Left lung (tissue), 10 donors: ENCODE results near the gene TBX3. TPM values are rescaled to one million over a fixed set of nuclear protein-coding genes. Genes with fewer than 3 reads are reported as not detected.

ENCODE experiments used
- ATAC-seq: fragments of 200-7000 bp; cut with Tn5 transposase; one replicate; pipeline ENCODE4 v1.9.1; 2020; ENCODE audit warnings: moderate library complexity
- DNase-seq, 4 donors: peaks; one replicate each; pipeline ENCODE4 v3.0.0-alpha.2; 2013 to 2020
- H3K27ac ChIP-seq, 2 donors: fragments of 200-600 bp; sonication (generic) in 1 of 2; one replicate each; pipeline versions ENCODE4 v1.5.0 to v1.8.0; 2020 to 2021
- H3K27me3 ChIP-seq, 2 donors: fragments of 200-600 bp; sonication (generic) in 1 of 2; one replicate each; pipeline versions ENCODE4 v1.5.0 to v1.8.0; 2020 to 2021
- H3K36me3 ChIP-seq, 2 donors: fragments of 200-600 bp; sonication (generic) in 1 of 2; one replicate each; pipeline versions ENCODE4 v1.5.0 to v1.8.0; 2020 to 2021
- H3K4me1 ChIP-seq, 2 donors: fragments of 200-600 bp; one replicate each; pipeline ENCODE4 v1.8.0; 2021
- H3K4me3 ChIP-seq, 2 donors: fragments of 200-600 bp; sonication (generic) in 1 of 2; one replicate each; pipeline versions ENCODE4 v1.5.0 to v1.8.0; 2020 to 2021; ENCODE audit warnings: mild to moderate bottlenecking in 1 of 2
- H3K9me3 ChIP-seq, 2 donors: fragments of 200-600 bp; sonication (generic) in 1 of 2; one replicate each; pipeline versions ENCODE4 v1.5.0 to v1.8.0; 2020 to 2021
- CTCF ChIP-seq, 2 donors: fragments of 200-600 bp; sonication (generic) in 1 of 2; IDR thresholded peaks; one replicate each; pipeline versions ENCODE4 v1.5.0 to v1.8.0; 2021; ENCODE audit warnings: antibody characterized with exemption in 2 of 2
- intact Hi-C, 2 donors: fragments of 100-400 bp; cut with DNase I; formaldehyde crosslinking; loops; one replicate each; pipeline versions ENCODE4 v1.11.2 to v1.14.2; 2022
- polyA plus RNA-seq, 6 donors: library from polyadenylated mRNA; unstranded; fragments of 120-200 nt; gene quantifications; one replicate each; pipeline ENCODE4 v1.2.1, GENCODE V29; 2013; ENCODE audit not compliant: insufficient read length in 6 of 6
- total RNA-seq, 2 donors: library from RNA; stranded (reverse); fragmentation: NEBNext Ultra II Directional; extraction: Animal tissue kit (Norgen Biotek cat#: 25700); gene quantifications; one replicate each; pipeline ENCODE4 v1.2.1, GENCODE V29; 2021
- donor health status: DM: no; HTN: yes; CAD: no.
- donor health status: DM: no; HTN: no; CAD: no.

Gene TBX3
- total and polyA plus RNA-seq, 8 donors, result 28.3 to 109 (median 104) TPM

DNA sequence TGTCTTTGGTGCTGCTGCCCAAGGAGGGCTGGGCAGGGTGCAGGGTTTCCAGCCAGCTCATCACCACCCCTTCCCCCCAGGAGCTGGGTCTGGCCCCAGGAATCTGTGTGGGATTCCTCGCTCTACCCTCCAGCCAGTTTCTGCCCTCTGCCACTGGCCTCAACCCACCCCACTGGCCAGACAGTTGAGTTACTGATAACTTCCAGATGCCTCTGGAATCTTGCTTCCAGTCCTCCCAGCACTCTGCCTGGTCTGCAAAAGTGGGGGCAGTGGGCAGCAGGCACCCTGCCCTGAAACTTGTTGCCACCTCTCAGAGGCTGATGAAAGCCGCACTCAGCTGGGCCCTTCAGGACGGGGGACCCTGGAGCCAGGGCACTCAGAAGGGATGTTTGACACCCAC lies 20.1 kb upstream of the TBX3 start:
- intact Hi-C loops, result no loop called here
- H3K27ac ChIP-seq, result no peak overlapping the region

GRCh38 chr12:114703060-114703493 lies 19.1 kb upstream of the TBX3 start:
- no peaks in the 10 kb centered on the region for H3K36me3 ChIP-seq
- H3K27me3 ChIP-seq, result peaks cover 20 to 65% of the 10 kb centered on the region in 2 donors
- H3K27ac ChIP-seq, result no peak overlapping the region
- H3K4me1 ChIP-seq, result no peaks in the 10 kb centered on the region
- H3K4me3 ChIP-seq, result no peak overlapping the region
- DNase-seq (no peak), ATAC-seq (no peak)
- intact Hi-C loops, result no loop called here
- no peaks in the 10 kb centered on the region for H3K9me3 ChIP-seq
- no peak for TF ChIP-seq CTCF (IDR thresholded peaks at IDR 0.05)

More for the DNA sequence above, 20.1 kb upstream of the TBX3 start:
- Histone ChIP-seq H3K4me3 (no peak overlapping the region), H3K9me3 (no peaks in the 10 kb centered on the region), H3K4me1 (no peaks in the 10 kb centered on the region), H3K27me3 (peaks cover 20 to 55% of the 10 kb centered on the region in 2 donors), H3K36me3 (no peaks in the 10 kb centered on the region)
- DNase-seq (no peak), ATAC-seq (no peak)
- no peak for TF ChIP-seq CTCF (IDR thresholded peaks at IDR 0.05)

DNA sequence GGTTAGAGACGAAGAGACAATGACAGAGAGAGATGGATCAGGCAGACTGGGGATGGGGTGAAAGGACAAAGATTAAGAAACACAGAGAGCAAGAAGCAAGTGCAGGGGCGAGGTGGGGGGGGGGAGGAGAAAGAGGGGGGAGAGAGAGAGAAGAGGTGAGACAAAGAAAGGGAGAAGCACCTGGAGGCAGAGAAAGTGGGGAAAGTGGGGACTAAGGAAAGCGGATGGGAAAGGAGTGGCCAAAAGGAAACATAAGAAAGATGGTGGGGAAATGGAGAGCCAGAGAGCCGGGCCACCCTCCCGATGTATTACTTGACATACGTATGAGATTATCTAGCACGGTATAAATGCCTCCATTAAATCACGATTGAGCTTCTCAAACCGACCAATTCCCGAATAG lies 18.5 kb upstream of the TBX3 start:
- TF ChIP-seq CTCF (IDR thresholded peaks at IDR 0.05), result no peak
- H3K27me3 ChIP-seq, result peaks cover 20 to 71% of the 10 kb centered on the region in 2 donors

DNA sequence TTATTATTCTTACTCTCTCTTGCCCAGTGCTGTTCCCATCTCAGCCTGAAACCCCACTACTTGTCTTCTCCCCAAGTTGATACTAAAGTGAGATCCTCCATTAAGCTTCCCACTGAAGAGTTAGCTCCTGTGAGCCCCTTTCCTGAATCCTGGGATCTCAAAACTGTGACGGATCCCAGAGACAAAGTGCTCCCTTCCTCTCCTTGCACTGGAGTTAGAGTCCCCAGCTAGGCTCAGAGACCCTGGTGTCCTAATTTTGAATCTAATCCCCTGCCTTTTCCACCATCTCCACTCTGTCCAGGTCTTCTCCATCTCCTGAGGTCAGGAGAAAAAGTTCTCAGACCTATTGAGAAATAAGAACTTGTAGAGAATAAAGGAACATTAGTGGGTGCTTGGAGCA lies 17.6 kb upstream of the TBX3 start:
- DNase-seq (no peak), ATAC-seq (no peak)
- Histone ChIP-seq H3K9me3 (no peaks in the 10 kb centered on the region), H3K4me3 (no peak overlapping the region), H3K36me3 (no peaks in the 10 kb centered on the region), H3K27ac (no peak overlapping the region), H3K27me3 (peaks cover 20 to 80% of the 10 kb centered on the region in 2 donors), H3K4me1 (no peaks in the 10 kb centered on the region)
- no peak for TF ChIP-seq CTCF (IDR thresholded peaks at IDR 0.05)
- intact Hi-C loops, result no loop called here

More for the DNA sequence above, 18.5 kb upstream of the TBX3 start:
- no peak overlapping the region for H3K4me3 ChIP-seq
- ATAC-seq (no peak), DNase-seq (no peak)
- no peaks in the 10 kb centered on the region for H3K36me3 ChIP-seq
- no peaks in the 10 kb centered on the region for H3K4me1 ChIP-seq
- H3K9me3 ChIP-seq, result no peaks in the 10 kb centered on the region
- no peak overlapping the region for H3K27ac ChIP-seq
- intact Hi-C loops, result no loop called here

DNA sequence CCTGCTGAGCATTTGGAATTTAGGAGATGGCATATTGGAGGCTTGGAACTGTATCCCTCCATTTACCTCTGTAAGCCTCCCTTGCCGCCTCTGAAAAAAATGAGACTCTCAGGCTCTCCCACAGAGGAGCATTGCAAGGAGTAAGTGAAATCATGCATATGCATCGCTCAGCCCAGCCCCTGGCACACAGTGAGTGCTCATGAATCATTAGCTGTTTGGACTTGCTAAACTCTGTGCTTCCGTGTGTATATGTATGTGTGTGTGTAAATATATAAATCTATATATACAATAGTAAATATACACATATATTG lies 17.1 kb upstream of the TBX3 start:
- DNase-seq, result no peak
- no peak for TF ChIP-seq CTCF (IDR thresholded peaks at IDR 0.05)

More for the DNA sequence above, 17.1 kb upstream of the TBX3 start:
- ATAC-seq, result no peak
- intact Hi-C loops, result no loop called here
- H3K27me3 ChIP-seq, result peaks cover 23 to 85% of the 10 kb centered on the region in 2 donors
- H3K9me3 ChIP-seq, result no peaks in the 10 kb centered on the region
- no peak overlapping the region for H3K4me3 ChIP-seq
- no peaks in the 10 kb centered on the region for H3K4me1 ChIP-seq
- no peaks in the 10 kb centered on the region for H3K36me3 ChIP-seq
- no peak overlapping the region for H3K27ac ChIP-seq
